ENCODE data around the gene CCDC195.

The CCDC195 gene, protein sequence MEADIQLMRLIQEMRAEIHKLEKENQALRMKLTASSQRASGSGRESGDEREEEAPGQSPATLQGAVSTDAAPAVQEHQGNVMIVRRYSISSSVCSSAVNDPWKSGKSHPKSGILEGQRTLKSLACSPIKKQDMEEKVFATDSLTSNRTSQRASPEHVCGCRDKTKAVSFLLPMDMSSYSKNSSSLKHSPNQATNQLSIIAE

DNA sequence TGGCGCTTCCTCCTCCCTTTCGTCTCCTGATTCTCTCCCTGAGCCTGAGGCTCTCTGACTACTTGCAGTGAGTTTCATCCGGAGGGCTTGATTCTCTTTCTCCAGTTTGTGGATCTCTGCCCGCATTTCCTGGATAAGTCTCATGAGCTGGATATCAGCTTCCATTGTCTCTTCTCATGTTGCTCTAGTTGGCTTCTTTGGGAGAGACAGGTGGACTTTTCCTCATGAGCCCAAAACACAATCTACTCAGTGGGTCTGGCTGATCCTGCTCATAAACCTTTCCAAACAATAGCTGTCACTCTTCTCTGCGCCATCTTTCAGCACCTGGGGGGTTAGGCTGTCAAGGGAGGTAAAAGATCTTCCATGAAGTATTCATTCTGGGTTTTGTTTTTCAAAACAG lies at the start of gene CCDC195:
CCDC195 (minus strand) TSS at position 165 of the 400 bp plus-strand sequence; CDS start at position 165, 0 bp downstream.
- no peak for DNase-seq (ENCODE audit: low read depth in 2 of 2)

DNA sequence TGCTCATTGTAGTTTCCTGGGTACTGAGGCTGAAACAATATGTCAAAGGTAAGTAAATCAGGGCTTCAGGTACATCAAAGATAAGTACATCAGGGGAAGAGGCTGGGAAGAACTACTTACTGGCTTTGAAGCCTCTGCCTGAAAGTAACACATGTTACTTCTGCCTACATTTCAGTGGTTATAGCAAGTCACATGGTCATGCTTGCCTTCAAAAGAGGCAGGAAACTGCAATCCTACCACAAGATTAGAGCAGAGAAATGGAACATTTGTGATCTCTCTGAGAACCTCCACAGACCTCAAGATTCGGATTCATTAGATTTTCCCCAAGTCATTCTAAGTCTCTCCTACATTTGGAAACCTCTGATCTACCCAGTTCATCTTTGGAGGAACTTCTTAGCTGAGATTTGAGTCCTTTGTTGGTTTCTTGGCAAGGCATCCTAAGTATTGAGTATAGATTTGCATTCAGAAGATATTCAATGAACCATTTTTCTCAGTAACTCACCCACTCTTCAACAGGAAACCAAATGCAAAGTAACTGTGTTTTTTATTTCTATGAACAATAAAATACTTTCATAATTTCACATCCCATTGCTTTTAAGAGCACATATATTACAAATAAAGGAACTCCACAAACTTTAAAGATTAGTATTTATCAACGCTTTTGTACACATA lies 48.5 kb upstream of the CCDC195 start:
- DNase-seq (ENCODE audit: low read depth in 2 of 2): no peak

DNA sequence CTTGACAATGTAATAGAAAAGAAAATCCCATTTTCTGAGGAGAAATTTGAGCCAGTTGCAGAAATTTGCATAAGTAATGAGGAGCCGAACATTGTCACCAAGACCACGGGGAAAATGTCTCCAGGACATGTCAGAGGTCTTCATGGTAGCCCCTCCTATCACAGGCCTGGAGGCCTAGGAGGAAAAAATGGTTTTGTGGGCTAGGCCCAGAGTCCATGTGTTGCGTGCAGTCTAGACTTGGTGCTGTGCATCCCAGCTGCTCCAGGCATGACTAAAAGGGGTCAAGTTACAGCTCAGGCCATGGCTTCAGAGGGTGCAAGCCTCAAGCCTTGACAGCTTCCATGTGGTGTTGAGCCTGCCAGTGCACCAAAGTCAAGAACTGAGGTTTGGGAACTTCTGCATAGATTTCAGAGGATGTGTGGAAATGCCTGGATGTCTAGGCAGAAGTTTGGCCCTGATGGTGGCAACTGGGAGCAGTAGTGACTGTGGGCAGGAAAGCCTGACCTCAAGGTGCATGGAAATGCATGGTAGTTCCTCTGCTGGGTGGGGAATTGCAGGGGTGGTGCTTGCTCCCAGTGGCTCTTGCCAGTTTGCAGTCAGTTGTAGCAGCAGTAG lies 41.9 kb upstream of the CCDC195 start:
- no peak for DNase-seq (ENCODE audit: low read depth in 2 of 2)

DNA sequence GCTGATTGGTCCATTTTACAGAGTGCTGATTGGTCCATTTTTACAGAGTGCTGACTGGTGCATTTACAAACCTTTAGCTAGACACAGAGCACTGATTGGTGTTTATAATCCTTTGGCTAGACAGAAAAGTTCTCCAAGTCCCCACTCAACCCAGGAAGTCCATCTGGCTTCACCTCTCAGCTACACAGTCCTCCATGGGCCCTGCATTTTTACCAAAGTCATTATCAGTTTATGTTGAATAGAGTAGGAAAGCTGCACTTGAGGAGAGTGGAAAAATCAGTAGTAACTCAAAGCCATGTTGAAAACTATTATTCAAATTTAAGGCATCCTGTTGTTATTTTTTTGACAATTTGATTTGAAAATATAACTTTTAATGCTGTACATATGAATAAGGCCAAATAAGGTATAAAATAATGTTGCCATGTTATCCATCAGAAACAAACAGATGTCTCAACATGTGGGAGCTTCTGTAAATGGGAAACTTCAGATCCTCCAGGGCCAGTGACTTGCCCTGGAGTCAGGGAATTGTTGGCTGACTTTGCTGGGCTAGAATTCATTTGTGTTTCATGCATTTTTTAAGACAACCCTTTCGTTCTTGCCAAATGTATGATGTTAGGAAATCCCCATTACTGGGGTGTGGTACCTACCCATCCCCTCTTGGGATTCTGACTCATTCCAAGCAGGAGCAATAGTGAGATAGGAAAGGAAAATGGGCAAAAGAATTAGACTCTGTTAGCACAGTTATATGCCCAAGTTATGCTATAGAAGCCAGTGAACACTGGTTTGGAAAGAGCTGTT lies 37.8 kb upstream of the CCDC195 start:
- no peak for DNase-seq (ENCODE audit: low read depth in 2 of 2)

DNA sequence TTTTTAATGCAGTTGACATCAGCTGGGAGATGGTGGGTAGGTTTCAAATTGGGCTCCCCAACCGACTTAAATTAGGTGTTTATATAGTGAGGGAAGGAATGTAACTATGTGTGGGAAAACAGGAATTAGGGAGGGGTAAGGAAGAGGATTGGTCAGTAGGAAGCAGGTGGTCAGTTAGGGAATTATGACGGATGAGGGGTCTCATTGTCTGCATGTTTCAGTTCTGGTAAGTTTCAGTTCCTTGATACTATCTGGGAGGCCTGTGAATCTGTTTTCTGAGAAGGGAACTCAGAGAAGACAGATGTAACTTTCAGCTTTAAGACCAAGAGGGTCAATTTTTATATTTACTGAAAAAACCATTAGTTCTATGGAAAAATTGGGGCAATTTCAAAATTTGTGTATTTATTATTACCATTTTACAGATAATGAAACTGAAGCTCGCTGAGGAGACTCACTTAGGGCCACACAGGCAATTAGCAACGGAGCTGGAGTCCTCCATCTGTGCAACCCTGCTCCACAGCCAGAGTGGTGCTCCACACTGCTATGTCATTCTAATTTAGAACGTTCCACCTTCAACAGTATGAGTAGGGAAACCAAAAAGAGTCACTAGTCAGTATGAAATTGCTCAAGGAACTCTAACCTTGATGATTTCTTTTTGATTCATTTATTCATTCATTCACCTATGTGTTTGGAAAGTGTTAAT lies 36.0 kb upstream of the CCDC195 start:
- DNase-seq (ENCODE audit: low read depth in 2 of 2): no peak

DNA sequence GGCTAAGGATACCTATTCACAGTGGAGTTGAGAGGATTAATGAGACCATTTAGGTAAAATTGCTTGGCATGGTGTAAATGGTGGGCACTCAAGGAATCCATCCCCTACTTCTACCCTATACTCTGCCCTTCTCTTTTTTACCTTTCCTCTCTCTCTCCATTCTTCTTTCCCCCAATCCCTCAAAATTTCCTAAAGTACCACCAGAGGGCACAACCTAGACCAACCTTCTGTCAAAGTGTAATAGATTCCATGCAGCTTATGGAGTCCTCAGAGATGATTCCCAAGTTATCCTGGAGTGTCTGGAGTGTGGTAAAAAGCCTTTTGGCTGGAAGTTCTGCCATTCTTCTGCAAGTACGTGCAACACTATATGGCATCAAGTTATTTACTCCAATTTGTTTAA lies 33.0 kb upstream of the CCDC195 start:
- DNase-seq (ENCODE audit: low read depth in 2 of 2): no peak

DNA sequence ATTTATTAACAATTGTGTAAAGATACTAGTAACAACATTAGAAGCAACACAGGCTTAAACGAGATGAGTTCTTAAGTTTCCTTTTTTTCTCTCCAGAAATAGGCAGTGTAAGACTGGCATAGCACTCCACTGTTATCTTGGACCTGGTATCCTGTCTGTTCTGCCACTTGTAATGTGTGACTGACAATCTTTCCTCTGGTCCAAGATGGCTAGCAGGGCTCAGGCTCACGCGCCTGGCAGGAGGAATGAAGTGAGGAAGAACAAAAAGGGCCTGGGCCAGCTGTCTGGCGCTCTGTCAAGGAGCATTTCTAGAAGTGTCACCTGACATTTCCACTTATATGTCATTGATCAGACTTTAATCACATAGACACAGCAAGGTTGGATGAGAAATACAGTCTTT lies 31.6 kb upstream of the CCDC195 start:
- no peak for DNase-seq (ENCODE audit: low read depth in 2 of 2)

DNA sequence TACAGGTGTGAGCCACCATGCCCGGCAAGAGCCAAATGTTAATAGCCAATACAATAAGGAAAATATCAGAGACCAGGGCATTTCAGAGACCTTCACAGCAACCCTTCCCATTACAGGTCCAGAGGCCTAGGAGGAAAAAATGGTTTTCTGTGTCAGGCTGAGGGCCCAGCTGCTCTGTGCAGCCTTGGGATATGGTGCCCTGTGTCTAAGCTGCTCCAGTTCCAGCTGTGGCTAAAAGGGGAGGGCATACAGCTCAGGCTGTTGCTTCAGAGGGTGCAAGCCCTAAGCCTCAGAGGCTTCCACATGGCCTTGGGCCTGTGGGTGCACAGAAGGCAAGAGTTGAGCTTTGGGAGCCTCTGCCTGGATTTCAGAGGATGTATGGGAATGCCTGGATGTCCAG lies 20.1 kb upstream of the CCDC195 start:
- DNase-seq (ENCODE audit: low read depth in 2 of 2): no peak

DNA sequence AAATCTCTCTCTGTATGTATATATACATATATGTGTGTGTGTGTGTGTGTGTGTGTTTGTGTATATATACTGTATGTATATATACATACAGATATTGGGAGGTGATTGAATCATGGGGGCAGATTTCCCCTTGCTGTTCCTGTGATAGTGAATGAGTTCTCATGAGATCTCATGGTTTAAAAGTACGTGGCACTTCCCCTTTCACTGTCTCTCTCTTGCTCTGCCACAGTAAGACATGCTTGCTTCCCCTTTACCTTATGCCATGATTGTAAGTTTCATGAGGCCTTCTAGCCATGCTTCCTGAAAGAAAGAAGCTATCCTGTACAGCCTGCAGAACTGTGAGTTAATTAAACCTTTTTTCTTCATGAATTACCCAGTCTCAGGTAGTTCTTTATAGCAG lies 18.8 kb upstream of the CCDC195 start:
- DNase-seq (ENCODE audit: low read depth in 2 of 2): no peak

DNA sequence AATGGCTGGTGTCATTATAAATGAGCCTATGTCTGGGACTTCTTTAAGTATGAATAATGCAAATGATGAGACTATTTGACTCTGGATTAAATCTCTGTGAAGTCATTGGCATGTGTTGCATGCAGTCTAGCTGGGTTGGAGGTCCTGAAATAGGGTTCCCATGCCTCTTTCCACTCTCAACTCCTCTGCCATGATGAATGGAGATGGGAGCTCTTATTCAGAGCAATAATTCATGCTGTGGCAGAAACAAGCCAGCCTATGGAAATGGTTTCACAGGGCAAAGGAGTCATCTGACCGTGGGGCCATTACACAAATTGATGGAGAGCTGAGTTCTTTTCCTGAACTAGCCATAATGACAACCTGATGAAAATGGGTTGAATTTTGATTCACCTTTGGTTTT lies 15.5 kb upstream of the CCDC195 start:
- DNase-seq (ENCODE audit: low read depth in 2 of 2): no peak

DNA sequence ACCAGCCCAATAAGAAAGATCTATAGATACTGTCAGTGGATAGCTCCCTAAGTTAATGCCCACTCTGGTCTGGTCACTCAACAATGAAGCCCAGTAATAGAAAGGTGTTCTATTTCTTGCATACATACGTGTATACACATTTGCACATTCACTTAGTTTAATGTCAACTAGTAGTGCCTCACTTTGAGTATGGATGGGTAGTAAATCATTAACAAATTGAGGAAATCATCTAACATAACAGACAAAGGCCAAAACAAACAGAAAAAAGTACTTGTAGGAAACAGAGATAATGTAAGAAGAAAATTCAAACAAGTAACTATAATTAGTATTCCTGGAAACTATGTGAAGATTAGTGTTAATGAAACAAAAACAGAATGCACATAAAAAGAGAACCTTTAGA lies 13.3 kb upstream of the CCDC195 start:
- no peak for DNase-seq (ENCODE audit: low read depth in 2 of 2)

DNA sequence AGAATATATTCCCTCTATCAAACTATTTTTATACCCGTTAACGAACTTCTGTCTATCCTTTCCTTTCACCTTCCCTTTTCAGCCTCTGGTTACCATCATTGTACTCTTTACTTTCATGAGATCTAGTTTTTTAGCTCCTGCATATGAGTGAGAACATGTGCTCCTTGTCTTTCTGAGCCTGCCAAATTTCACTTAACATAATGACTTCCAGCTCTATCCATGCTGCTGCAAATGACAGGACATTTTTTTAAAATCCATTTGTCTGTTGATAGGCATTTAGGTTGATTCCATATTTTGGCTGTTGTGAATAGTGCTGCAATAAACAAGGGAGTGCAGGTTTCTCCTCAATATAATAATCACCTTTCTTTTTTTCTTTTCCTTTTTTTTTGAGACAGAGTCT lies 8.2 kb upstream of the CCDC195 start:
- no peak for DNase-seq (ENCODE audit: low read depth in 2 of 2)

DNA sequence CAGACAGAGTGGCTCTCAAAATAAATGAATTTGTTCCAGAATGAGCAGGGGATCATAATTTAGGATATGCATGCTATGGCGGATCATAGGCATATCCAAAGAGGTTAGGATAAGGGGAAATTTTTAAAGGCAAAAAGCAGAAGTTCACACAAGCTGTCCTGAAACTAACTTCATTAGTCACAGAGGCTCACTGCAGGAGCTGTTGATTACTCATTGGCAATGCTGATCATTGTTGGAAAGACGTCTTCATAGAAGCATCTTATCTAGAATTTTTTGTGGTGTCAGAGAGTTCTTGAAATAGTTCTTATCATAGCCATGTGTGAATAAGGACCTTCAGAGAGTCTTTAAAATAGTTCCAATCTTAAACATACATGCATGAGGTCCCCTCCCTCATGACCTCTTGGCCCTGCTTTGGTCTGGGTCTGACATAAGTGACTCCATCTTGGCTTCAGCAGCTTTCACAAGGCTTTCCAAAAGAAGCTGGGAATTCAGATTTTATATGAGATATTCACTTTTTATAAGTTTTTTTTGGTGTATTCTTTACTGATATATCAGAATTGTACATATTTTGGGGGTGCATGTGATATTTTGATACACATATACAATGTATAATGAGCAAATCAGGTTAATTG lies 7.5 kb upstream of the CCDC195 start:
- no peak for DNase-seq (ENCODE audit: low read depth in 2 of 2)

DNA sequence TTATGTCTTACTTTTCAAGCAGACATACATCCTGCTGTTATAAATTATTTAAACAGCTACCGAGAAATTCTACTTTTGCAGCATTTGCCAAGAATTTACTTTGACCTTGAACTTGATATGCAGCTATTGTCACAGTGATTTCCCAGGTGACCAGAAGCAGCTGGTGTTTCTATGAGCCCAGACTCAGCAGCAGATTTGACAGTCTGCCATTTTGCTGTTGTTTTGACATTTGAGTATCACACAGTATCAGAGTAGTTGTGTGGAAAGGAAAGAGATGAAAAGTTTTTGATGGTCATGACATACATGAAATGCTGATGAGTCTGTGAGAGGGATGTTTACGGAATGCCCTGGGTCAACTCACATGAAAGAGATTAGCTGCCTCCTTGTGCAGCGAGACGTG lies 6.6 kb upstream of the CCDC195 start:
- no peak for DNase-seq (ENCODE audit: low read depth in 2 of 2)

DNA sequence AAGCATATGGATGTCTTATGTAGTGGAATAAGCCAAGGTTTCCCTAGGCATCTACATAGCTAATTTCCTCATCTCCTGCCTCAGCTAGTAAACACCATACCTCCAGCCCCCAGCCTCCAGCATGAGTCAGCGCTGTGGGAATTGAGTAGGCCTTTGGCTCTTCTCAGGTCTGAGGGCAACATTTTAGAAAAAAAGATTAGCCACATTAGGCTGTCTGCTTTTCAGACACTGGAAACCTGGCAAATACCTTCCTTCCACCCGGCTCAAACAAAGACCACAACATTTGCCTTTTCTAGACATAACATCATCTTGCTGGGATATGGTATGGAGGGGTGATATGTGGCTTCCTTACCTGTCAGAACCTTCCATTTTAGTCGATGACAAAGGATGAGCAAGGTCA lies 6.1 kb upstream of the CCDC195 start:
- no peak for DNase-seq (ENCODE audit: low read depth in 2 of 2)

DNA sequence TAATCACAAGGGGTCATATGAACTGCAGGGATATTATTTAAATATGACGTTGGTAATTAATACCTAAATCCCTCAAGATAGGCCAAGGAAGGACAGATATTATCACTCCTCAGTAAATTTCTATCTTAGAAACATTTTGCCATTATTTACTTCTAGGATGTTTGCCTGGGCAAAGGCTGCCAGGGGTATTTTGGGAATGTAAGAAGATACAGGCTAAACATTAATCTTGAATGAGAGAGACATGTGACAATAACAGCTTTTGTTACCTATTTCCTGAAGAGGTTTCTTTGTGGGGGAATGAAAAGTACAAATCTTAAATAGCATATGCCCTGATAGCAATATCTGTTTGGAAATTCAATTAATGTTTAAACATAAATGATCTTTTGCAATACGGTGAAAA lies 756 bp upstream of the CCDC195 start:
- DNase-seq (ENCODE audit: low read depth in 2 of 2): no peak

DNA sequence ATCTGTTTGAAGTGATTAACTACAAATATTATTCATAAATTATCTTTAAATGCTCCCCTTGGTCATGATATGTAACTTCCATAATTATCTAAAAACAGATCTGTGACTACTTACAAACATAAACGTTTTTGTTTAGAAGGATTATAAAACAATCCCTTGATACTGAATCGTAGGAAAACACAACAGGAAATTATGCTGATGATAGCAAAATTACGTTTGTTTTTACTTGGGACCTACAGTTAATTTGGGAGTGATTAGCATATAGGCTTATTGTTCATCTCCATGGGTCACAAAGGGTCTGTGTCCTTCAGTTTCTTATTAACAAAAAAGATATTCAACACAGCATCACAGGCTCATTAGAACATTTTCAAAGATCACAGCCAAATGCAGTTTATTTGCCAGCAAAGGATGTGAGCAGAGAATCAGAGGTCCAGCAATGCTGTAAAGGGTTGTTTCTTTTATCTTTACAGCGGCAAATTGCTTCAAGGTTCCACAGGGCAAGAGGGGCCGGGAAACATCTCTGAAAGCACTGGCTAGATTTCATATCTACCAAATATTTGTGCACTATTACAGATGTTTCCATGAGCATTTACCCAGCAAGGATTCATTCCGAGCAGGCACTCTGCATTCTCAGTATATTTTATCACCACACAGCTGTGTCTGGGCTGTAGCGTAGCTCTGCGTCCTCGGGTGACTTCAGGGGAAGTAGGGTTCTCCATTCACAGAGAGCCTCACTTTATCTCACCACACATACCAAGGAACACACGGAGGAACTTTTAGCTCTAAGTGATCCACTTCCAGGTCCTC lies 4.1 kb downstream of the CCDC195 start:
- DNase-seq (ENCODE audit: low read depth in 2 of 2): no peak

DNA sequence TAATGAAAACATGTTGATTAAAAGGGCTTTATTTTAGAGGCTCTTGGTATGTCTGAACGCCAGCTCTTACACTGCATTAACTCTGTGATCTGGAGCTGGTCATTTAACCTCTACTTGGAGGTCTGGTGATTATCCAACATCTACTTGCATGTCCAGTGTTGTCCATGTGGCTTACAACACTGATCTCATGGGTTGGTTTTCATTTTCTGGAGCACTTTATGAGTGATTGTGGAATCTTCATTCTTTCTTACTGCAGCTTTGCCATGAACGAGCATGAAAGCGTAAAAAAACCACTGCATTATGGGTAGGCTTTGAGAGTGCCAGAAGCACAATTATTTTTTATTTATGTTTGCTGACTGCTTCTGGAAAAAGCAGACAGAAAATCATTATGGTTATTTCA lies 4.8 kb downstream of the CCDC195 start:
- DNase-seq (ENCODE audit: low read depth in 2 of 2): no peak

DNA sequence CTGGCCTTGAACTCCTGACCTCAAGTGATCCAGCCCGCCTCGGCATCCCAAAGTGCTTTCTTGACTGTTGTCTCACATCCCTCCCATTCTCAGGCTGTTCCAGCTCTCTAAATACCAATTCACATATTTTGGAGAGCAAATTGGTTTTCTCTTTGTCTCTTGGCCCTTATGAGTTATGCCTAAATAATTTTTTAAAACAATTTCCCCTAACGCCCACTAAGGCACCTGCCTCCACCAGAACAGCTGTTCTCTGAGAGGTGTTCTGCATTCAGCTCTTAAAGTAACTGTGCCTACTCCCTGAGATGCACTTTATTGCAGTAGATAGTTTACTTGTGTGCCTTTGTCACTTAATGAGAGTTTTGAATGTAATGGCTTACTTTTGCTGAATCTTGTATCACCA lies 6.9 kb downstream of the CCDC195 start:
- DNase-seq (ENCODE audit: low read depth in 2 of 2): no peak

DNA sequence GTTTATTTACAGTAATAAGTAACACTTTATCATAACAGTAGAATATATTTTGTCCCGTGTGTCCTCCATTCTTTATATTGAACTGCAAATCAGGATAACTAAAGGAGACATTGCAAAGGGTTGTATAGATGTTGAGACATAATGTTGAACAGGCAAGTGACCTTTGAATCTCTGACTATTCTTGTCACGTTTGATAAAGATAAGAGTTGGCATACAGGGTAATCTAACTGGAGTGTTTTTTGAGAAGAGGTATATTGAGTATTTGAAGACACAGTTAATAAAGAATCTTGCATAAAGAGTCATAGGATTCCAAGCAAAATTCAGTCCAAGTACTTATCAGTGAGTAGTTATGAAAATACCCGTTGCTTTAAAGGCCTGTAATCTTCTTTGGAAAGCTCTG lies 21.7 kb downstream of the CCDC195 start:
- DNase-seq (ENCODE audit: low read depth in 2 of 2): no peak

DNA sequence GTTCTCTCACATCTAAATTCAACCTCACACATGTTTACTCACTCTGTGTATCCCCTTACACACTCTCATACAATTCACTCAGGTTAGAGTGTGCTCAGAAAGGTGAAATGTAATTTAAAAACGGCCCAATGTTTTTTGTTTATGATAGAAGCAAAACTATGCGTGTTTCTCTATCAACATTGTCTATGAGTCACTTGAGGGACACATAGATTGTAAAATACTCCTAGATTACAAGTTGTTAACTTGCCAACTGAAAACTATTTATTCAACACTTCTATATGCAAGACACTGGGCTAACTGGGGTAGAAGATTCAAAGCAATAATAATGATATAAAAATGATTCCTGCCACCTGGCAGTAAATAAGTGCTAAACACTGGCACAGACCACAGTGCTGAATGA lies 24.6 kb downstream of the CCDC195 start:
- no peak for DNase-seq (ENCODE audit: low read depth in 2 of 2)

All from stimulated activated CD8-positive, alpha-beta memory T cell treated with anti-CD3 and anti-CD28 coated beads, Interleukin-2, amount 100 ng/mL, for 48 hours (primary cell).